ENCODE results near the gene SH3BP1. TPM values are rescaled to one million over a fixed set of nuclear protein-coding genes. Genes with fewer than 3 reads are reported as not detected.

SH3BP1 gene
- total and polyA plus RNA-seq, 4 experiments from 2014 or later: 17.6 to 89.2 (median 57.1) TPM

- H3K27me3 Mint-ChIP-seq: no peaks in the 10 kb centered on the region
- intact Hi-C loops (cut with micrococcal nuclease): no loop called here
- peaks cover 0 to 2% of the 10 kb centered on the region in 2 donors for H3K36me3 Mint-ChIP-seq
- ChIA-PET CTCF (ENCODE audit: partially characterized antibody) (interaction anchor here (0.5 to 17.5 kb wide), 7 partner anchors 8 to 1193 kb away, joined by 3 to 221 read pairs (median 3); partner anchors contain the start of gene LGALS1), POLR2A (ENCODE audit: partially characterized antibody) (interaction anchor here (1.1 to 13.9 kb wide), 3 partner anchors 9 to 21 kb away, joined by 3 to 348 read pairs (median 7); partner anchors contain the start of gene LGALS1)
- Histone ChIP-seq H3K4me3 (ENCODE audit: low read length in 2 of 2) (no peak overlapping the region), H3K4me1 (ENCODE audit: insufficient read depth, low read length) (peaks cover 24% of the 10 kb centered on the region), H3K9me3 (ENCODE audit: control insufficient read depth in 1 of 2, low read length in 2 of 2) (no peaks in the 10 kb centered on the region), H3K27ac (ENCODE audit: low read depth, low read length) (no peak overlapping the region), H3K27me3 (ENCODE audit: insufficient read depth, low read length) (no peaks in the 10 kb centered on the region), H3K36me3 (ENCODE audit: insufficient read depth, low read length) (no peaks in the 10 kb centered on the region)
- H3K27ac Mint-ChIP-seq: no peak overlapping the region
- no peaks in the 10 kb centered on the region for H3K9me3 Mint-ChIP-seq
- no peak overlapping the region for H3K4me3 Mint-ChIP-seq
- peaks cover 18 to 31% (median 24%) of the 10 kb centered on the region in 4 donors for H3K4me1 Mint-ChIP-seq
- no peak for DNase-seq
Observed at GRCh38 chr22:37663521-37664140, 24.2 kb downstream of the SH3BP1 start.

GRCh38 chr22:37664249-37665101, 25.0 kb downstream of the SH3BP1 start:
- ChIA-PET CTCF (ENCODE audit: partially characterized antibody) (interaction anchor here (0.5 to 17.5 kb wide), 6 partner anchors 14 to 1194 kb away, joined by 3 to 221 read pairs (median 4); partner anchors contain the start of gene LGALS1), POLR2A (ENCODE audit: partially characterized antibody) (interaction anchor here (1.1 to 13.9 kb wide), 3 partner anchors 8 to 22 kb away, joined by 3 to 348 read pairs (median 7); partner anchors contain the start of gene LGALS1)
- Histone ChIP-seq H3K36me3 (ENCODE audit: insufficient read depth, low read length) (no peaks in the 10 kb centered on the region), H3K4me1 (ENCODE audit: insufficient read depth, low read length) (peaks cover 20% of the 10 kb centered on the region), H3K9me3 (ENCODE audit: control insufficient read depth in 1 of 2, low read length in 2 of 2) (no peaks in the 10 kb centered on the region), H3K27me3 (ENCODE audit: insufficient read depth, low read length) (no peaks in the 10 kb centered on the region), H3K4me3 (ENCODE audit: low read length in 2 of 2) (no peak overlapping the region), H3K27ac (ENCODE audit: low read depth, low read length) (no peak overlapping the region)
- Mint-ChIP-seq H3K4me1 (peaks cover 15 to 31% (median 23%) of the 10 kb centered on the region in 4 donors), H3K27me3 (no peaks in the 10 kb centered on the region), H3K36me3 (peaks cover 0 to 2% of the 10 kb centered on the region in 2 donors), H3K9me3 (no peaks in the 10 kb centered on the region), H3K4me3 (no peak overlapping the region), H3K27ac (no peak overlapping the region)
- intact Hi-C loops (cut with micrococcal nuclease): no loop called here
- no peak for DNase-seq

DNA sequence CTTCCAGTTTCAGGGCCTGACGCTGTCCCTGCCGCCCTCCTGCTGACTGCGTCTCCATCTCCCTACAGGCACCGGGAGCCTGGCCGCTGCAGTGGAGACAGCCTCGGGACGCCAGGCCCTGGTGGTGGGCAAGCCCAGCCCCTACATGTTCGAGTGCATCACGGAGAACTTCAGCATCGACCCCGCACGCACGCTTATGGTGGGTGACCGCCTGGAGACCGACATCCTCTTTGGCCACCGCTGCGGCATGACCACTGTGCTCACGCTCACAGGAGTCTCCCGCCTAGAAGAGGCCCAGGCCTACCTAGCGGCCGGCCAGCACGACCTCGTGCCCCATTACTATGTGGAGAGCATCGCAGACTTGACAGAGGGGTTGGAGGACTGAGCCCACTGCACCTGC, 26.0 kb downstream of the SH3BP1 start:
- peaks cover 10% of the 10 kb centered on the region for H3K4me1 ChIP-seq (ENCODE audit: insufficient read depth, low read length)
- no peaks in the 10 kb centered on the region for H3K27me3 ChIP-seq (ENCODE audit: insufficient read depth, low read length)
- Mint-ChIP-seq H3K4me1 (peaks cover 5 to 24% (median 16%) of the 10 kb centered on the region in 4 donors), H3K27me3 (no peaks in the 10 kb centered on the region), H3K9me3 (no peaks in the 10 kb centered on the region), H3K27ac (no peak overlapping the region), H3K36me3 (peaks cover 0 to 2% of the 10 kb centered on the region in 2 donors), H3K4me3 (no peak overlapping the region)
- H3K4me3 ChIP-seq (ENCODE audit: low read length in 2 of 2): no peak overlapping the region
- CTCF ChIA-PET (ENCODE audit: partially characterized antibody): interaction anchor here (1.0 to 17.5 kb wide), 3 partner anchors 8 to 22 kb away, joined by 4 to 221 read pairs (median 181); partner anchors contain the start of gene LGALS1
- DNase-seq: no peak
- intact Hi-C loops (cut with micrococcal nuclease): no loop called here
- POLR2A ChIA-PET (ENCODE audit: partially characterized antibody): interaction anchor here (13.9 kb wide), 1 partner anchor 7 kb away, joined by 348 read pairs; the partner anchor contains the start of gene LGALS1
- H3K9me3 ChIP-seq (ENCODE audit: control insufficient read depth in 1 of 2, low read length in 2 of 2): no peaks in the 10 kb centered on the region
- no peaks in the 10 kb centered on the region for H3K36me3 ChIP-seq (ENCODE audit: insufficient read depth, low read length)
- H3K27ac ChIP-seq (ENCODE audit: low read depth, low read length): no peak overlapping the region

DNA sequence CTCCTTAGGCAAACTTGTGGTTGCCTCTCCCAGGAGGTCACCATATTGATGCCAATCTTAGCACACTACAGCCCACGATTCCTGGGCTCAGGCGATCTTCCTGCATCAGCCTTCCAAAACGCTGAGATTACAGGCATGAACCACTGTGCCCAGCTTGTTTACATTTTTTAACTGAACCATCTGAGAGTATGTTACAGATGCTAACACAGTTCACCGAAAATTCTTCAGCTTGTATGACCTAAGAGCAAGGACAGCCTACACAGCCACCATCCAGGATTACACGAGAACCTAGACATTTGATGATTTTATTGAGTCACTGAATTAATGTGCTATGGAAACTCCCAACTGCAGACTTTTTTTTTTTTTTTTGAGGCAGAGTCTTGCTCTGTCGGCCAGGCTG, 30.1 kb downstream of the SH3BP1 start:
- H3K4me1 Mint-ChIP-seq: peaks cover 15 to 41% (median 26%) of the 10 kb centered on the region in 4 donors
- H3K27me3 Mint-ChIP-seq: no peaks in the 10 kb centered on the region
- Histone ChIP-seq H3K9me3 (ENCODE audit: control insufficient read depth in 1 of 2, low read length in 2 of 2) (no peaks in the 10 kb centered on the region), H3K4me1 (ENCODE audit: insufficient read depth, low read length) (peaks cover 29% of the 10 kb centered on the region), H3K36me3 (ENCODE audit: insufficient read depth, low read length) (no peaks in the 10 kb centered on the region), H3K27ac (ENCODE audit: low read depth, low read length) (no peak overlapping the region), H3K4me3 (ENCODE audit: low read length in 2 of 2) (no peak overlapping the region), H3K27me3 (ENCODE audit: insufficient read depth, low read length) (no peaks in the 10 kb centered on the region)
- no peak for DNase-seq
- H3K36me3 Mint-ChIP-seq: peaks cover 0 to 3% of the 10 kb centered on the region in 2 donors
- ChIA-PET POLR2A (ENCODE audit: partially characterized antibody) (interaction anchor here (0.7 to 12.9 kb wide), 3 partner anchors 9 to 29 kb away, joined by 3 to 348 read pairs (median 185); partner anchors contain the start of genes PDXP and SH3BP1), CTCF (ENCODE audit: partially characterized antibody) (interaction anchor here (0.6 to 22.7 kb wide), 5 partner anchors 8 to 77 kb away, joined by 3 to 558 read pairs (median 3); partner anchors contain the start of gene SH3BP1)
- intact Hi-C loops (cut with micrococcal nuclease): no loop called here
- no peaks in the 10 kb centered on the region for H3K9me3 Mint-ChIP-seq
- peak overlapping the region in 1 of 8 donors; percentile 39 for H3K4me3 Mint-ChIP-seq
- peak overlapping the region in 2 of 7 donors; percentile 22 to 57 for H3K27ac Mint-ChIP-seq

DNA sequence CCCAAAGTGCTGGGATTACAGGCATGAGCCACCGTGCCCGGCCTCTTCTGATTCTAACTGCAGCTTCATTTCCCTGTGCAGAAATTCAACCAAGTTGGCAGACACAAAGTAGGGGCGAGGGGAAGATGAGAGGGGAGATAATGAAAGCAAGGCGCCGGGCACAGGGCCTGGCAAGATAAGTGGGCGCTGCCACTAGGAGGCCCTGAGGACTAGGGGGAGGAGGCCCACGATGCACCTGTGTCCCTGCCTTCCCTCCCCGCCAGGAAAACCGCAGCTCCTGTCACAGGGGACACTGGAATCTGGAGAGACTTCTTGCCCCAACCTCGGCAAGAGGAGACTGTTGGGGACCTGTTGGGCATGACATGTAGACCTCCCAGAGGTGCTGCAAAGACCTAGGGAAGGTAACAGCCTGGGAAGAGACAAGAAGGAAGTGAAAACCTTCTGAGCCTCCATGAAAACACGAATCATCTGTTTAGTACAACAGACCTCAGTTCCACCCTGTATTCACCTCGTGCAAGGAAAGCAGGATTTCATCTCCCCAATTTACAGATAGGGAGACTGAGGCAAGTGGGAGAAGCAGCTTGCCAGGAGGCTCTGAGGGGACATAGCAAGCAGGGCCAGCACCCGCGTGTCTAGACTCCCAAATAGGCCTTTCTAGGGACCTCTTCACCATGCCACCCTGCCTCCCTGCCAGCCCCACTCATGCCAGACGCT, 32.9 kb downstream of the SH3BP1 start:
- H3K27me3 ChIP-seq (ENCODE audit: insufficient read depth, low read length): no peaks in the 10 kb centered on the region
- ChIA-PET CTCF (ENCODE audit: partially characterized antibody) (interaction anchor here (0.6 to 22.7 kb wide), 6 partner anchors 10 to 53 kb away, joined by 3 to 558 read pairs (median 8); partner anchors contain the start of gene SH3BP1), POLR2A (ENCODE audit: partially characterized antibody) (interaction anchor here (0.8 to 12.9 kb wide), 8 partner anchors 11 to 64 kb away, joined by 3 to 348 read pairs (median 37); partner anchors contain the start of genes GGA1, NOL12, PDXP and SH3BP1)
- peak overlapping the region; percentile 24 for H3K27ac ChIP-seq (ENCODE audit: low read depth, low read length)
- H3K9me3 Mint-ChIP-seq: no peaks in the 10 kb centered on the region
- H3K36me3 Mint-ChIP-seq: peaks cover 0 to 6% of the 10 kb centered on the region in 2 donors
- H3K27me3 Mint-ChIP-seq: no peaks in the 10 kb centered on the region
- no peaks in the 10 kb centered on the region for H3K36me3 ChIP-seq (ENCODE audit: insufficient read depth, low read length)
- peak overlapping the region; percentile 57 to 96 (median 88) for H3K27ac Mint-ChIP-seq
- intact Hi-C loops (cut with micrococcal nuclease): no loop called here
- DNase-seq: peak; percentile 35 to 61 (median 37)
- peaks cover 42% of the 10 kb centered on the region for H3K4me1 ChIP-seq (ENCODE audit: insufficient read depth, low read length)
- peaks cover 21 to 69% (median 34%) of the 10 kb centered on the region in 4 donors for H3K4me1 Mint-ChIP-seq
- H3K4me3 Mint-ChIP-seq: peak overlapping the region in 7 of 8 donors; percentile 8 to 59 (median 23)
- no peaks in the 10 kb centered on the region for H3K9me3 ChIP-seq (ENCODE audit: control insufficient read depth in 1 of 2, low read length in 2 of 2)
- H3K4me3 ChIP-seq (ENCODE audit: low read length in 2 of 2): no peak overlapping the region

DNA sequence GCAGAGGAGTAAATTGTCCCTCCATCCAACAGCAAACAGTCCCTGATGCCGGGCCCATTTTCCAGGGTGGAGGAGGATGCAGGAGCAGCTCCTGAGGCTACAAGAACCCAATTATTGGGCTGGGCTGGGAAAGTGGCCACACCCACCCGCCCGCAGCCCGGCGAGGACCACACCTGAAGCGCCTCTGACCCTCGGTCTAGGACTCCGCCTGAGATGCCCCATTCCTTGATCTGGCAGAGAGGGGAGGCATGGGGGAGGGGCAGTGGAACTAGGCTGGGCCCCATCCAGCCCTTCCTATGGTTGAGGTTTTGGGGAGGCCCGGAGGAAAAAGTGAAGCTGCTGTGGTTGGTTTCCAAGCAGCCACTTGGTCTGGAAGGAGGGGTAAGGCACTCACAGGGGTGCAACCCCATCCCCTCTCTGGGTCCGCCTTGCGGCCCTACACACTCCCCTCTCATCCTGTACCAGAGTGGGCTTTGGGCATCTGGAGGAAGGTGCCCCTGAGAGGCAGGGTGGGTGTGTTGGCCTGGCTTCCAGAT, 33.5 kb downstream of the SH3BP1 start:
- Mint-ChIP-seq H3K27ac (peak overlapping the region in 6 of 7 donors; percentile 57 to 96 (median 88)), H3K4me3 (peak overlapping the region in 3 of 8 donors; percentile 9 to 59 (median 20)), H3K4me1 (peaks cover 24 to 75% (median 39%) of the 10 kb centered on the region in 4 donors), H3K27me3 (no peaks in the 10 kb centered on the region), H3K9me3 (no peaks in the 10 kb centered on the region), H3K36me3 (peaks cover 0 to 8% of the 10 kb centered on the region in 2 donors)
- ChIA-PET POLR2A (ENCODE audit: partially characterized antibody) (interaction anchor here (1.0 to 12.9 kb wide), 6 partner anchors 11 to 68 kb away, joined by 3 to 348 read pairs (median 80); partner anchors contain the start of genes GGA1, NOL12, PDXP and SH3BP1), CTCF (ENCODE audit: partially characterized antibody) (interaction anchor here (0.6 to 22.7 kb wide), 5 partner anchors 9 to 54 kb away, joined by 3 to 558 read pairs (median 33); partner anchors contain the start of genes PDXP and SH3BP1)
- intact Hi-C loops (cut with micrococcal nuclease): no loop called here
- Histone ChIP-seq H3K9me3 (ENCODE audit: control insufficient read depth in 1 of 2, low read length in 2 of 2) (no peaks in the 10 kb centered on the region), H3K27ac (ENCODE audit: low read depth, low read length) (no peak overlapping the region), H3K4me3 (ENCODE audit: low read length in 2 of 2) (no peak overlapping the region), H3K4me1 (ENCODE audit: insufficient read depth, low read length) (peaks cover 45% of the 10 kb centered on the region), H3K27me3 (ENCODE audit: insufficient read depth, low read length) (no peaks in the 10 kb centered on the region), H3K36me3 (ENCODE audit: insufficient read depth, low read length) (no peaks in the 10 kb centered on the region)
- DNase-seq: no peak

Measured in CD4-positive, alpha-beta memory T cell (primary cell).